H1 (cell line): ENCODE measurements around the gene PXDC1. TPM values are rescaled to one million over a fixed set of nuclear protein-coding genes. Genes with fewer than 3 reads are reported as not detected.

Experiments used
- CTCF ChIA-PET: fragments of 300-600 bp; sonication (Branson Sonifier 250); formaldehyde crosslinking; loops from one replicate; lab custom pipeline; 2021; ENCODE audit not compliant: partially characterized antibody; lab: Charles Lee
- POLR2A ChIA-PET: fragments of 300-600 bp; sonication (Branson Sonifier 250); formaldehyde crosslinking; loops from one replicate; lab custom pipeline; 2021; ENCODE audit warnings: inconsistent platforms; ENCODE audit not compliant: partially characterized antibody; lab: Charles Lee
- DNase-seq, 2 experiments: peaks; one replicate each; pipeline versions ENCODE4 v3.0.0 to v3.0.0-alpha.2; 2010 to 2022; ENCODE audit warnings: low spot score in 2 of 2, low read depth in 1 of 2, mixed read lengths in 1 of 2
- FAIRE-seq: peaks from 2 replicates; lab custom pipeline; 2011; peaks lifted over from hg19 to GRCh38; lab: Jason Lieb, UNC
- H2AFZ ChIP-seq: 2 replicates; pipeline ENCODE4 v1.8.1; 2012; ENCODE audit warnings: low read length, inconsistent platforms
- H2AK5ac ChIP-seq: 2 replicates; pipeline ENCODE4 v1.6.1; 2013; ENCODE audit warnings: low read depth, low read length
- H2BK120ac ChIP-seq: replicated peaks from 2 replicates; pipeline ENCODE3; 2013; ENCODE audit warnings: low read depth, low read length, inconsistent platforms
- H2BK12ac ChIP-seq: 2 replicates; pipeline ENCODE4 v1.6.1; 2013; ENCODE audit warnings: low read depth, low read length
- H2BK15ac ChIP-seq: 2 replicates; pipeline ENCODE4 v1.6.1; 2013; ENCODE audit warnings: low read length
- H2BK20ac ChIP-seq: 2 replicates; pipeline ENCODE4 v1.6.1; 2013; ENCODE audit warnings: low read length
- H2BK5ac ChIP-seq: 2 replicates; pipeline ENCODE4 v1.6.1; 2013; ENCODE audit warnings: low read depth, low read length
- H3K14ac ChIP-seq: 2 replicates; pipeline ENCODE4 v1.6.1; 2013; ENCODE audit warnings: inconsistent platforms; ENCODE audit not compliant: insufficient read length
- H3K18ac ChIP-seq: 2 replicates; pipeline ENCODE4 v1.6.1; 2013; ENCODE audit warnings: low read length; ENCODE audit errors: extremely low read depth
- H3K23ac ChIP-seq: 2 replicates; pipeline ENCODE4 v1.6.1; 2013; ENCODE audit warnings: inconsistent platforms; ENCODE audit not compliant: insufficient read length
- H3K23me2 ChIP-seq: 2 replicates; pipeline ENCODE4 v1.6.1; 2013; ENCODE audit warnings: low read depth, low read length
- H3K27ac ChIP-seq: 2 replicates; pipeline ENCODE4 v1.6.1; 2011; ENCODE audit warnings: low read depth, low read length, inconsistent platforms
- H3K27me3 ChIP-seq, 4 experiments: replicated peaks in 1 of 4; 1 replicate in 1 of 4; 2 replicates in 3 of 4; pipeline versions ENCODE4 v1.6.1 to v1.8.1; 2011 to 2013; ENCODE audit warnings: low read length in 3 of 4, mild to moderate bottlenecking in 3 of 4, inconsistent platforms in 2 of 4, mixed read lengths in 2 of 4, moderate library complexity in 1 of 4; ENCODE audit not compliant: control insufficient read depth in 3 of 4, insufficient read depth in 3 of 4; ENCODE audit errors: extremely low read depth in 1 of 4
- H3K36me3 ChIP-seq, 4 experiments: 2 replicates each; pipeline versions ENCODE4 v1.6.1 to v1.8.1; 2011 to 2013; ENCODE audit warnings: mild to moderate bottlenecking in 4 of 4, low read length in 3 of 4, moderate library complexity in 2 of 4, control low read depth in 1 of 4, inconsistent platforms in 1 of 4; ENCODE audit not compliant: insufficient read depth in 4 of 4, control insufficient read depth in 2 of 4
- H3K4ac ChIP-seq: replicated peaks from 2 replicates; pipeline ENCODE3; 2013; ENCODE audit warnings: low read length, low read depth, mixed read lengths, inconsistent platforms; ENCODE audit not compliant: insufficient read length
- H3K4me1 ChIP-seq, 4 experiments: replicated peaks in 1 of 4; 1 replicate in 1 of 4; 2 replicates in 3 of 4; pipeline versions ENCODE4 v1.6.1 to v1.8.1; 2011 to 2013; ENCODE audit warnings: low read length in 3 of 4, inconsistent platforms in 2 of 4, mixed read lengths in 1 of 4; ENCODE audit not compliant: insufficient read depth in 4 of 4, control insufficient read depth in 3 of 4
- H3K4me2 ChIP-seq, 2 experiments: 2 replicates each; pipeline versions ENCODE4 v1.6.1 to v1.8.1; 2011 to 2013; ENCODE audit warnings: low read depth in 2 of 2, low read length in 2 of 2, control low read depth in 1 of 2, inconsistent platforms in 1 of 2, mild to moderate bottlenecking in 1 of 2; ENCODE audit not compliant: insufficient read depth in 1 of 2
- H3K4me3 ChIP-seq, 4 experiments: fragments of 200-600, 300-600 bp in 1 of 4; sonication (generic), shearing (Covaris generic), sonication (Bioruptor Twin) in 1 of 4; 2 replicates each; pipeline versions ENCODE4 v1.5.1 to v1.8.1; 2011 to 2016; ENCODE audit warnings: low read length in 4 of 4, low read depth in 3 of 4, control low read depth in 2 of 4, inconsistent platforms in 2 of 4, mild to moderate bottlenecking in 2 of 4, mixed read lengths in 1 of 4, moderate library complexity in 1 of 4; ENCODE audit not compliant: insufficient read depth in 2 of 4; ENCODE audit errors: extremely low read depth in 1 of 4
- H3K56ac ChIP-seq: replicated peaks from 2 replicates; pipeline ENCODE3; 2013; ENCODE audit warnings: low read depth, mild to moderate bottlenecking, mixed read lengths, low read length, inconsistent platforms; ENCODE audit not compliant: insufficient read length
- H3K79me1 ChIP-seq: 2 replicates; pipeline ENCODE4 v1.6.1; 2013; ENCODE audit warnings: low read depth, low read length, control low read depth
- H3K79me2 ChIP-seq, 2 experiments: 2 replicates each; pipeline versions ENCODE4 v1.6.1 to v1.8.1; 2012 to 2013; ENCODE audit warnings: low read length in 2 of 2, mild to moderate bottlenecking in 2 of 2, inconsistent platforms in 1 of 2; ENCODE audit not compliant: insufficient read depth in 2 of 2, control insufficient read depth in 1 of 2
- H3K9ac ChIP-seq, 4 experiments: replicated peaks in 1 of 4; 1 replicate in 1 of 4; 2 replicates in 3 of 4; pipeline versions ENCODE4 v1.6.1 to v1.8.1; 2011 to 2013; ENCODE audit warnings: low read depth in 3 of 4, low read length in 3 of 4, control low read depth in 2 of 4, mild to moderate bottlenecking in 2 of 4, moderate library complexity in 2 of 4, inconsistent platforms in 1 of 4; ENCODE audit errors: extremely low read depth in 1 of 4
- H3K9me3 ChIP-seq, 2 experiments: 2 replicates each; pipeline versions ENCODE4 v1.6.1 to v1.8.1; 2012 to 2013; ENCODE audit warnings: mild to moderate bottlenecking in 2 of 2, moderate library complexity in 2 of 2, control low read depth in 1 of 2, inconsistent platforms in 1 of 2, low read depth in 1 of 2, low read length in 1 of 2, mixed read lengths in 1 of 2; ENCODE audit not compliant: insufficient read depth in 2 of 2
- H4K20me1 ChIP-seq, 2 experiments: replicated peaks in 1 of 2; 2 replicates each; pipeline versions ENCODE3 to v1.8.1; 2011 to 2013; ENCODE audit warnings: inconsistent platforms in 2 of 2, low read length in 2 of 2, mild to moderate bottlenecking in 1 of 2; ENCODE audit not compliant: insufficient read depth in 2 of 2, control insufficient read depth in 1 of 2
- H4K5ac ChIP-seq: 2 replicates; pipeline ENCODE4 v1.6.1; 2013; ENCODE audit warnings: low read length, low read depth, mixed read lengths, inconsistent platforms; ENCODE audit not compliant: insufficient read length
- H4K8ac ChIP-seq: 2 replicates; pipeline ENCODE4 v1.8.0; 2013; ENCODE audit warnings: mild to moderate bottlenecking, moderate library complexity, low read length, inconsistent platforms; ENCODE audit not compliant: insufficient read depth; ENCODE audit errors: extremely low read depth
- H4K91ac ChIP-seq: replicated peaks from 2 replicates; pipeline ENCODE3; 2013; ENCODE audit warnings: low read length, mixed read lengths, inconsistent platforms; ENCODE audit not compliant: insufficient read length
- FOSL1 ChIP-seq: IDR thresholded peaks from 2 replicates; pipeline ENCODE4 v1.6.1; 2011; ENCODE audit warnings: mild to moderate bottlenecking, low read depth, low read length, moderate library complexity; ENCODE audit not compliant: insufficient read depth
- NRF1 ChIP-seq: IDR thresholded peaks from 2 replicates; pipeline ENCODE4 v1.6.1; 2011; ENCODE audit warnings: mild to moderate bottlenecking, low read depth, low read length, improper control_type of control experiment
- RFX5 ChIP-seq: IDR thresholded peaks from 2 replicates; pipeline ENCODE4 v1.6.1; 2011; ENCODE audit warnings: low read depth, low read length, improper control_type of control experiment, borderline replicate concordance
- RNF2 ChIP-seq: fragments of 200-900, 300-1000 bp; sonication (generic); IDR thresholded peaks from 2 replicates; pipeline ENCODE4 v1.7.1; 2016; ENCODE audit warnings: borderline replicate concordance, low read depth, mild to moderate bottlenecking, antibody characterized with exemption, low read length; ENCODE audit not compliant: poor library complexity, severe bottlenecking; ENCODE audit errors: missing control alignments
- SAP30 ChIP-seq: fragments of 300-600 bp; sonication (generic); IDR thresholded peaks from 2 replicates; pipeline ENCODE4 v1.7.1; 2012; ENCODE audit warnings: low read length, moderate library complexity, mild to moderate bottlenecking, inconsistent platforms; ENCODE audit not compliant: insufficient read depth, insufficient replicate concordance
- SP1 ChIP-seq: IDR thresholded peaks from 2 replicates; pipeline ENCODE4 v1.6.1; 2011; ENCODE audit warnings: low read depth, low read length
- TCF12 ChIP-seq: IDR thresholded peaks from 2 replicates; pipeline ENCODE4 v1.6.1; 2011; ENCODE audit warnings: low read depth, mild to moderate bottlenecking, low read length
- TEAD4 ChIP-seq: IDR thresholded peaks from 2 replicates; pipeline ENCODE4 v1.6.1; 2012; ENCODE audit warnings: low read depth, low read length, inconsistent platforms, mixed read lengths
- WGBS, 2 experiments: shearing (Covaris generic) in 1 of 2; methylation state at CpG; one replicate each; pipeline versions ENCODE4 v1.1.6 to v1.1.7; 2013 to 2015; ENCODE audit warnings: low lambda C conversion rate in 2 of 2, mixed read lengths in 2 of 2, inconsistent platforms in 1 of 2, low coverage in 1 of 2, missing lambda C conversion rate in 1 of 2; ENCODE audit not compliant: insufficient replicate concordance in 2 of 2, insufficient coverage in 1 of 2, insufficient read length in 1 of 2; ENCODE audit errors: extremely low coverage in 1 of 2, missing lambda C conversion rate in 1 of 2; 5-methylcytosine and 5-hydroxymethylcytosine counted together
- polyA plus RNA-seq, 7 experiments: library from polyadenylated mRNA; depleted of rRNA in 3 of 7; stranded (reverse) in 5 of 7; unstranded in 2 of 7; fragments of >200 nt in 5 of 7; fragments of 200-250 nt in 2 of 7; gene quantifications; 1 replicate in 5 of 7; 2 replicates in 1 of 7; 4 replicates in 1 of 7; pipeline versions ENCODE4 v1.2.1 to v1.2.3, GENCODE V29; 2011 to 2013; ENCODE audit warnings: missing spikeins in 2 of 7, mixed read lengths in 2 of 7
- total RNA-seq: library from RNA; stranded (reverse); fragmentation: NEBNext Ultra II Directional; extraction: Animal tissue kit (Norgen Biotek cat#: 25700); gene quantifications from 2 replicates; pipeline ENCODE4 v1.2.1, GENCODE V29; 2021
- TF ChIP-seq, protein P1 (sequence below): IDR thresholded peaks from 2 replicates; pipeline ENCODE4 v1.6.1; 2012; ENCODE audit warnings: inconsistent platforms

Gene PXDC1
- total and polyA plus RNA-seq, 2 of the 8 experiments (the other 6 are each of a cell fraction or from before 2014, with no cell fraction given), result 1.7 to 2.0 TPM

- H3K36me3 ChIP-seq, result no peaks in the 10 kb centered on the region
- 81% methylated on average over 4 of the region's 4 CpGs; no CpG with 5 or more reads in 1 of the 2 experiments for WGBS, 2 experiments
- TF ChIP-seq RNF2 (no peak), TEAD4 (no peak), FOSL1 (no peak), RFX5 (no peak), TCF12 (no peak), SAP30 (no peak), NRF1 (no peak), SP1 (no peak)
- TF ChIP-seq, protein P1, sequence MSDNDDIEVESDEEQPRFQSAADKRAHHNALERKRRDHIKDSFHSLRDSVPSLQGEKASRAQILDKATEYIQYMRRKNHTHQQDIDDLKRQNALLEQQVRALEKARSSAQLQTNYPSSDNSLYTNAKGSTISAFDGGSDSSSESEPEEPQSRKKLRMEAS, result no peak
Observed at GRCh38 chr6:3678946-3679345, 72.6 kb downstream of the PXDC1 start.

More at GRCh38 chr6:3678946-3679345, 72.6 kb downstream of the PXDC1 start:
- Histone ChIP-seq H3K23me2 (no peaks in the 10 kb centered on the region), H2BK15ac (no peak overlapping the region), H3K9ac (no peak overlapping the region), H3K27me3 (no peaks in the 10 kb centered on the region), H3K4me1 (no peaks in the 10 kb centered on the region), H3K18ac (no peak overlapping the region), H3K4me3 (no peak overlapping the region), H2BK5ac (no peak overlapping the region), H3K4me2 (no peak overlapping the region), H2AK5ac (no peak overlapping the region), H4K91ac (no peak overlapping the region), H3K27ac (no peak overlapping the region), H3K56ac (no peak overlapping the region), H2BK12ac (no peak overlapping the region), H2BK20ac (no peak overlapping the region), H3K9me3 (no peaks in the 10 kb centered on the region), H2AFZ (no peak overlapping the region), H3K4ac (no peak overlapping the region), H4K20me1 (no peaks in the 10 kb centered on the region), H3K79me2 (no peaks in the 10 kb centered on the region), H4K5ac (no peak overlapping the region), H3K23ac (no peak overlapping the region), H3K79me1 (no peaks in the 10 kb centered on the region), H2BK120ac (no peak overlapping the region), H4K8ac (no peak overlapping the region), H3K14ac (no peak overlapping the region)
- FAIRE-seq (no peak), DNase-seq (no peak)
- ChIA-PET CTCF (no interaction called here), POLR2A (no interaction called here)
